Ishikawa (cell line): ENCODE data around the gene PLVAP.

ENCODE experiments used
- CEBPB ChIP-seq: IDR thresholded peaks from 2 replicates; pipeline ENCODE4 v1.6.1; 2012
- CREB1 ChIP-seq: IDR thresholded peaks from 2 replicates; pipeline ENCODE4 v1.6.1; 2012; ENCODE audit warnings: low read depth
- EGR1 ChIP-seq: IDR thresholded peaks from 2 replicates; pipeline ENCODE4 v1.6.1; 2012
- EP300 ChIP-seq: IDR thresholded peaks from 2 replicates; pipeline ENCODE4 v1.6.1; 2012; ENCODE audit warnings: borderline replicate concordance
- FOXM1 ChIP-seq: IDR thresholded peaks from 2 replicates; pipeline ENCODE4 v1.6.1; 2012; ENCODE audit warnings: low read depth, borderline replicate concordance
- MAX ChIP-seq: IDR thresholded peaks from 2 replicates; pipeline ENCODE4 v1.6.1; 2012
- NFIC ChIP-seq: IDR thresholded peaks from 2 replicates; pipeline ENCODE4 v1.6.1; 2012
- RAD21 ChIP-seq: IDR thresholded peaks from 2 replicates; pipeline ENCODE4 v1.6.1; 2012; ENCODE audit warnings: low read depth
- TAF1 ChIP-seq: IDR thresholded peaks from 2 replicates; pipeline ENCODE4 v1.6.1; 2012; ENCODE audit warnings: low read depth, mild to moderate bottlenecking
- TCF12 ChIP-seq: IDR thresholded peaks from 2 replicates; pipeline ENCODE4 v1.6.1; 2012; ENCODE audit warnings: low read depth
- TEAD4 ChIP-seq: IDR thresholded peaks from 2 replicates; pipeline ENCODE4 v1.6.1; 2012
- USF1 ChIP-seq: IDR thresholded peaks from 2 replicates; pipeline ENCODE4 v1.6.1; 2012
- YY1 ChIP-seq: IDR thresholded peaks from 2 replicates; pipeline ENCODE4 v1.6.1; 2012; ENCODE audit warnings: low read depth
- ZBTB7A ChIP-seq: IDR thresholded peaks from 2 replicates; pipeline ENCODE4 v1.6.1; 2012; ENCODE audit warnings: low read depth
- TF ChIP-seq, protein P1 (sequence below): IDR thresholded peaks from 2 replicates; pipeline ENCODE4 v1.6.1; 2012; ENCODE audit warnings: low read depth, mild to moderate bottlenecking

Gene PLVAP

DNA sequence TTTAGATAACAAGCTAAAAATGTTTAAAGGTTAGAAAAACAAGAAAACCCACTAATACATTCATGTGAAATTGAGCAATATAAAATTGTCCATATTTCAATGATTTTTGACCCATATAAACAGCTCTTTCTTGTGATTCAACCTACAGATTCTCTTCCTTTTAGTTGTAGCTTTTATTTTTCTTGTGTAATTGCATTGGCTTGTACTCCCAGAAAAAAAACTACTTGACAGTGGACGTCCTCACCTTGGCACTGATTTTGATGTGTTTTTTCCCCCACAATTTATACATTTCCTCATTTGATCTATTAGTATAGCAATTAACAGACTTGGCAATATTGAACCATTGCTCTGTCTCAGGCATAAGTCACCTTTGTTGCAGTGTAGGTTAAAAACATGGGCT is 12.1 kb upstream of the PLVAP start:
- TF ChIP-seq YY1 (no peak), ZBTB7A (no peak), TCF12 (no peak), TEAD4 (no peak), CEBPB (no peak), EGR1 (no peak), RAD21 (no peak), EP300 (no peak), NFIC (no peak), USF1 (no peak), MAX (no peak)
- TF ChIP-seq, protein P1, sequence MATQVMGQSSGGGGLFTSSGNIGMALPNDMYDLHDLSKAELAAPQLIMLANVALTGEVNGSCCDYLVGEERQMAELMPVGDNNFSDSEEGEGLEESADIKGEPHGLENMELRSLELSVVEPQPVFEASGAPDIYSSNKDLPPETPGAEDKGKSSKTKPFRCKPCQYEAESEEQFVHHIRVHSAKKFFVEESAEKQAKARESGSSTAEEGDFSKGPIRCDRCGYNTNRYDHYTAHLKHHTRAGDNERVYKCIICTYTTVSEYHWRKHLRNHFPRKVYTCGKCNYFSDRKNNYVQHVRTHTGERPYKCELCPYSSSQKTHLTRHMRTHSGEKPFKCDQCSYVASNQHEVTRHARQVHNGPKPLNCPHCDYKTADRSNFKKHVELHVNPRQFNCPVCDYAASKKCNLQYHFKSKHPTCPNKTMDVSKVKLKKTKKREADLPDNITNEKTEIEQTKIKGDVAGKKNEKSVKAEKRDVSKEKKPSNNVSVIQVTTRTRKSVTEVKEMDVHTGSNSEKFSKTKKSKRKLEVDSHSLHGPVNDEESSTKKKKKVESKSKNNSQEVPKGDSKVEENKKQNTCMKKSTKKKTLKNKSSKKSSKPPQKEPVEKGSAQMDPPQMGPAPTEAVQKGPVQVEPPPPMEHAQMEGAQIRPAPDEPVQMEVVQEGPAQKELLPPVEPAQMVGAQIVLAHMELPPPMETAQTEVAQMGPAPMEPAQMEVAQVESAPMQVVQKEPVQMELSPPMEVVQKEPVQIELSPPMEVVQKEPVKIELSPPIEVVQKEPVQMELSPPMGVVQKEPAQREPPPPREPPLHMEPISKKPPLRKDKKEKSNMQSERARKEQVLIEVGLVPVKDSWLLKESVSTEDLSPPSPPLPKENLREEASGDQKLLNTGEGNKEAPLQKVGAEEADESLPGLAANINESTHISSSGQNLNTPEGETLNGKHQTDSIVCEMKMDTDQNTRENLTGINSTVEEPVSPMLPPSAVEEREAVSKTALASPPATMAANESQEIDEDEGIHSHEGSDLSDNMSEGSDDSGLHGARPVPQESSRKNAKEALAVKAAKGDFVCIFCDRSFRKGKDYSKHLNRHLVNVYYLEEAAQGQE, result no peak

GRCh38 chr19:17385878-17386611 is 8.9 kb upstream of the PLVAP start:
- TF ChIP-seq RAD21 (peak; percentile 83), TAF1 (no peak), ZBTB7A (peak; percentile 92)

DNA sequence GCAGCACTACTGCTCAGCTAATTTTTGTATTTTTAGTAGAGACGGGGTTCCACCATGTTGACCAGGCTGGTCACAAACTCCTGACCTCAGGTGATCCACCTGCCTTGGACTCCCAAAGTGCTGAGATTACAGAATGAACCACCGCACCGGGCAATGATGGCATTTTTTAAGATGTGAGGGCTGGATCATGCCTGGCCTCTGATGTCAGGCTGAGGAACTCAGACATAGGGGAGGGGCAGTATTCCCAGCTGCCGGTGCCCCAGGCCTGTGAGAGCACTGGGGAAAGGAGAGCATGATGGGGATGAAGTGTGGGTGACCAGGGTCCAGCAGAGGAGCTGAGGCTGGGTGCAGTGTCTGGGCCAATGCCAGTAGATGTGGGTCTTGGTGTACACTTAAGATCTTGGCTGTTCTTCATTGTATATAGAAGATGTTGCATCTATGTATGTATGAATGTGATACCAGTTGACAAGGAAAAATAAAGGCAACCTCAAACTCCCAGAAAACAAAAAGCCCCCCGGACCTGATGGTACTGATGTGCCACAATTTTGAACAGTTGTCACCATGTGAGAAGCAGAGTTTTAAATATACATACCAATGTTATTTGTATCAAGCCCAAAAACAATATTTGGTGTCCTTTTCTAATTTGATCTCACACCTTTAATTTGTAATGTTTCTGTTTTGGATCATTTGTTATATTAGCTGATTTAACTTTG is 3.4 kb upstream of the PLVAP start:
- no peak for TF ChIP-seq FOXM1

GRCh38 chr19:17379221-17379631 is 2.1 kb upstream of the PLVAP start:
- TF ChIP-seq YY1, result no peak
- TF ChIP-seq CREB1, result no peak
- TF ChIP-seq EGR1, result no peak

- TF ChIP-seq MAX, result no peak
- TF ChIP-seq TEAD4, result no peak
- no peak for TF ChIP-seq EGR1
- TF ChIP-seq CREB1, result no peak
- TF ChIP-seq FOXM1, result no peak
- TF ChIP-seq NFIC, result no peak
- no peak for TF ChIP-seq USF1
- TF ChIP-seq, protein P1, result no peak
- no peak for TF ChIP-seq RAD21
Measured at GRCh38 chr19:17378271-17378670, 1.1 kb upstream of the PLVAP start.

GRCh38 chr19:17370026-17370587 is 7.0 kb downstream of the PLVAP start:
- TF ChIP-seq EP300, result no peak

- TF ChIP-seq TEAD4, result no peak
- no peak for TF ChIP-seq CEBPB
- TF ChIP-seq RAD21, result no peak
- no peak for TF ChIP-seq EP300
Measured at GRCh38 chr19:17365361-17365760, 11.8 kb downstream of the PLVAP start.
